Fibroblast of lung (primary cell): ENCODE results near the gene GALR1. TPM values are rescaled to one million over a fixed set of nuclear protein-coding genes. Genes with fewer than 3 reads are reported as not detected.
A peak's percentile ranks its signal among the peaks of the same experiment; 100 is the strongest.

Experiments
- DNase-seq, 2 donors: peaks; one replicate each; pipeline versions ENCODE4 v3.0.0 to v3.0.0-alpha.2; 2010; ENCODE audit warnings: low read depth in 2 of 2
- H2AFZ ChIP-seq: 2 replicates; pipeline ENCODE4 v1.5.1; 2012; ENCODE audit warnings: low read length, control low read depth, inconsistent platforms
- H3K27ac ChIP-seq: 2 replicates; pipeline ENCODE4 v1.5.1; 2011; ENCODE audit warnings: low read length, control low read depth; ENCODE audit not compliant: insufficient read depth
- H3K27me3 ChIP-seq: 2 replicates; pipeline ENCODE4 v1.5.1; 2011; ENCODE audit warnings: mild to moderate bottlenecking, low read length; ENCODE audit not compliant: control insufficient read depth, insufficient read depth
- H3K36me3 ChIP-seq: 2 replicates; pipeline ENCODE4 v1.5.1; 2011; ENCODE audit warnings: low read length; ENCODE audit not compliant: control insufficient read depth, insufficient read depth
- H3K4me1 ChIP-seq: 2 replicates; pipeline ENCODE4 v1.5.1; 2011; ENCODE audit warnings: low read length; ENCODE audit not compliant: control insufficient read depth, insufficient read depth; ENCODE audit errors: extremely low read depth
- H3K4me2 ChIP-seq: 2 replicates; pipeline ENCODE4 v1.5.1; 2011; ENCODE audit warnings: low read length, control low read depth; ENCODE audit not compliant: insufficient read depth; ENCODE audit errors: extremely low read depth
- H3K4me3 ChIP-seq, 4 experiments: fragments of 200-600 bp in 1 of 4; sonication (generic) in 1 of 4; replicated peaks in 1 of 4; 2 replicates each; pipeline ENCODE4 v1.5.1; 2011 to 2016; ENCODE audit warnings: low read length in 4 of 4, low read depth in 3 of 4, mild to moderate bottlenecking in 3 of 4, control low read depth in 2 of 4, inconsistent platforms in 1 of 4, mixed read lengths in 1 of 4; ENCODE audit not compliant: insufficient read depth in 1 of 4; ENCODE audit errors: control extremely low read depth in 1 of 4
- H3K79me2 ChIP-seq: 2 replicates; pipeline ENCODE4 v1.5.1; 2012; ENCODE audit warnings: mild to moderate bottlenecking, low read length, inconsistent platforms; ENCODE audit not compliant: control insufficient read depth, insufficient read depth
- H3K9ac ChIP-seq: 2 replicates; pipeline ENCODE4 v1.5.1; 2011; ENCODE audit warnings: mild to moderate bottlenecking, low read length, control low read depth; ENCODE audit not compliant: insufficient read depth
- H3K9me3 ChIP-seq: 2 replicates; pipeline ENCODE4 v1.5.1; 2012; ENCODE audit warnings: low read depth, low read length; ENCODE audit not compliant: control insufficient read depth, insufficient read depth
- H4K20me1 ChIP-seq: 2 replicates; pipeline ENCODE4 v1.5.1; 2011; ENCODE audit warnings: low read length; ENCODE audit not compliant: control insufficient read depth, insufficient read depth; ENCODE audit errors: extremely low read depth
- EZH2 ChIP-seq: IDR thresholded peaks from 2 replicates; pipeline ENCODE4 v1.5.1; 2012; ENCODE audit warnings: low read length, control low read depth, mild to moderate bottlenecking; ENCODE audit errors: missing control alignments
- polyA minus RNA-seq: library from RNA; depleted of rRNA, polyadenylated mRNA; stranded (reverse); fragments of >200 nt; gene quantifications from 2 replicates; pipeline ENCODE4 v1.2.3, GENCODE V29; 2011; ENCODE audit warnings: low replicate concordance
- polyA plus RNA-seq, 2 donors: library from polyadenylated mRNA; depleted of rRNA in 1 of 2; stranded (reverse) in 1 of 2; unstranded in 1 of 2; fragments of >200 nt; gene quantifications; 2 replicates each; pipeline ENCODE4 v1.2.1, GENCODE V29; 2011 to 2012; ENCODE audit warnings: missing spikeins in 1 of 2
- total RNA-seq: library from RNA; depleted of rRNA; stranded (reverse); fragments of >200 nt; gene quantifications from 2 replicates; pipeline ENCODE4 v1.2.1, GENCODE V29; 2014
- TF ChIP-seq, protein P1 (sequence below), 2 donors: IDR thresholded peaks in 1 of 2; conservative IDR thresholded peaks in 1 of 2; 1 replicate in 1 of 2; 2 replicates in 1 of 2; pipeline ENCODE4 v1.5.1; 2011 to 2012; ENCODE audit warnings: low read length in 2 of 2, control low read depth in 1 of 2, inconsistent platforms in 1 of 2, low read depth in 1 of 2, mild to moderate bottlenecking in 1 of 2

GALR1 gene, protein sequence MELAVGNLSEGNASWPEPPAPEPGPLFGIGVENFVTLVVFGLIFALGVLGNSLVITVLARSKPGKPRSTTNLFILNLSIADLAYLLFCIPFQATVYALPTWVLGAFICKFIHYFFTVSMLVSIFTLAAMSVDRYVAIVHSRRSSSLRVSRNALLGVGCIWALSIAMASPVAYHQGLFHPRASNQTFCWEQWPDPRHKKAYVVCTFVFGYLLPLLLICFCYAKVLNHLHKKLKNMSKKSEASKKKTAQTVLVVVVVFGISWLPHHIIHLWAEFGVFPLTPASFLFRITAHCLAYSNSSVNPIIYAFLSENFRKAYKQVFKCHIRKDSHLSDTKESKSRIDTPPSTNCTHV
- not detected in 2 replicates for total RNA-seq
- polyA plus RNA-seq, result not detected in 2 replicates
- polyA plus RNA-seq (2012), result not detected in 2 replicates
- polyA minus RNA-seq, result not detected in 2 replicates

- Histone ChIP-seq H4K20me1 (no peaks in the 10 kb centered on the region), H3K79me2 (no peaks in the 10 kb centered on the region), H2AFZ (no peak within 1 kb of the TSS), H3K4me3 (peak within 1 kb of the TSS in 2 of 4 experiments; percentile 46 to 65), H3K4me2 (peak within 1 kb of the TSS; percentile 54), H3K9ac (no peak within 1 kb of the TSS), H3K4me1 (no peaks in the 10 kb centered on the region), H3K36me3 (no peaks in the 10 kb centered on the region), H3K9me3 (no peaks in the 10 kb centered on the region), H3K27me3 (peaks cover 17% of the 10 kb centered on the region), H3K27ac (no peak within 1 kb of the TSS)
- TF ChIP-seq, protein P1, sequence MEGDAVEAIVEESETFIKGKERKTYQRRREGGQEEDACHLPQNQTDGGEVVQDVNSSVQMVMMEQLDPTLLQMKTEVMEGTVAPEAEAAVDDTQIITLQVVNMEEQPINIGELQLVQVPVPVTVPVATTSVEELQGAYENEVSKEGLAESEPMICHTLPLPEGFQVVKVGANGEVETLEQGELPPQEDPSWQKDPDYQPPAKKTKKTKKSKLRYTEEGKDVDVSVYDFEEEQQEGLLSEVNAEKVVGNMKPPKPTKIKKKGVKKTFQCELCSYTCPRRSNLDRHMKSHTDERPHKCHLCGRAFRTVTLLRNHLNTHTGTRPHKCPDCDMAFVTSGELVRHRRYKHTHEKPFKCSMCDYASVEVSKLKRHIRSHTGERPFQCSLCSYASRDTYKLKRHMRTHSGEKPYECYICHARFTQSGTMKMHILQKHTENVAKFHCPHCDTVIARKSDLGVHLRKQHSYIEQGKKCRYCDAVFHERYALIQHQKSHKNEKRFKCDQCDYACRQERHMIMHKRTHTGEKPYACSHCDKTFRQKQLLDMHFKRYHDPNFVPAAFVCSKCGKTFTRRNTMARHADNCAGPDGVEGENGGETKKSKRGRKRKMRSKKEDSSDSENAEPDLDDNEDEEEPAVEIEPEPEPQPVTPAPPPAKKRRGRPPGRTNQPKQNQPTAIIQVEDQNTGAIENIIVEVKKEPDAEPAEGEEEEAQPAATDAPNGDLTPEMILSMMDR (conservative IDR thresholded peaks at IDR 0.05 in 1 of 2, IDR thresholded peaks at IDR 0.05 in 1 of 2; ENCODE audit: low read depth in 1 of 2, low read length in 2 of 2), result no peak
- no peak for TF ChIP-seq EZH2
- peak in 1 of 2 donors; percentile 6 for DNase-seq
Observed at GRCh38 chr18:77249569-77250500, at the start of gene GALR1. GALR1 (plus strand) TSS chr18:77249848; CDS start chr18:77250549, 701 bp downstream.

- TF ChIP-seq, protein P1 (conservative IDR thresholded peaks at IDR 0.05 in 1 of 2, IDR thresholded peaks at IDR 0.05 in 1 of 2; ENCODE audit: low read depth in 1 of 2, low read length in 2 of 2), result no peak
- TF ChIP-seq EZH2, result no peak
- Histone ChIP-seq H3K9ac (no peak overlapping the region), H3K27ac (no peak overlapping the region), H3K27me3 (peaks cover 2% of the 10 kb centered on the region), H4K20me1 (no peaks in the 10 kb centered on the region), H3K4me2 (no peak overlapping the region), H3K36me3 (no peaks in the 10 kb centered on the region), H3K4me3 (no peak overlapping the region), H2AFZ (no peak overlapping the region), H3K9me3 (no peaks in the 10 kb centered on the region), H3K79me2 (no peaks in the 10 kb centered on the region), H3K4me1 (peaks cover under 1% of the 10 kb centered on the region)
- peak in 1 of 2 donors; percentile 18 for DNase-seq
Observed at GRCh38 chr18:77201506-77201905, 48.1 kb upstream of the GALR1 start.

DNA sequence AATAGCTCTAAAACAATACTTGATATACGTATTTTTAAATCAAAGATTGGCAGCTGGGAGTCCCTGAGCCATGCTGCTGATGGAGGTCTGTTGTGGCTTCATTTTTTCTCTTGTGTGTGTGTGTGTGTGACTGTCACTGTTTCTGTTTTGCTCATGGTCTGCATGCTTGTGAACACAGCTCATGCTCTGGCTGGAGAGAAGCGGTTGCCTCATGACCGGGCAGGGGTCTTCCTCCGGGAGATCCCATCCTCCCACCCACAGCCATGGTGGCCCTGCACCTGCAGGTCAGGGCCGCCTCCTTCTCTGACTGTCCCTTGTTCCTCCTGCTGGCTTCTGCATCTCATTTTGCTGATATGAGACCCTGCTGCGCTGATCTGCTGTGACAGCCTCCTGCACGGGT is 47.3 kb upstream of the GALR1 start:
- Histone ChIP-seq H3K79me2 (no peaks in the 10 kb centered on the region), H3K4me3 (no peak overlapping the region), H3K36me3 (no peaks in the 10 kb centered on the region), H2AFZ (no peak overlapping the region), H3K27ac (no peak overlapping the region), H3K9me3 (no peaks in the 10 kb centered on the region), H3K4me1 (peaks cover 8% of the 10 kb centered on the region), H3K9ac (no peak overlapping the region), H3K4me2 (no peak overlapping the region), H4K20me1 (no peaks in the 10 kb centered on the region), H3K27me3 (peaks cover 2% of the 10 kb centered on the region)
- TF ChIP-seq, protein P1 (conservative IDR thresholded peaks at IDR 0.05 in 1 of 2, IDR thresholded peaks at IDR 0.05 in 1 of 2; ENCODE audit: low read depth in 1 of 2, low read length in 2 of 2), result no peak
- no peak for TF ChIP-seq EZH2
- DNase-seq, result no peak
